ENCODE measurements around the gene TRIM27.
"Not testable (repeated sequence)": the region's sequence is repeated elsewhere in the genome, so short reads cannot be mapped to it uniquely, and the experiment has no call there.

Gene TRIM27

DNA sequence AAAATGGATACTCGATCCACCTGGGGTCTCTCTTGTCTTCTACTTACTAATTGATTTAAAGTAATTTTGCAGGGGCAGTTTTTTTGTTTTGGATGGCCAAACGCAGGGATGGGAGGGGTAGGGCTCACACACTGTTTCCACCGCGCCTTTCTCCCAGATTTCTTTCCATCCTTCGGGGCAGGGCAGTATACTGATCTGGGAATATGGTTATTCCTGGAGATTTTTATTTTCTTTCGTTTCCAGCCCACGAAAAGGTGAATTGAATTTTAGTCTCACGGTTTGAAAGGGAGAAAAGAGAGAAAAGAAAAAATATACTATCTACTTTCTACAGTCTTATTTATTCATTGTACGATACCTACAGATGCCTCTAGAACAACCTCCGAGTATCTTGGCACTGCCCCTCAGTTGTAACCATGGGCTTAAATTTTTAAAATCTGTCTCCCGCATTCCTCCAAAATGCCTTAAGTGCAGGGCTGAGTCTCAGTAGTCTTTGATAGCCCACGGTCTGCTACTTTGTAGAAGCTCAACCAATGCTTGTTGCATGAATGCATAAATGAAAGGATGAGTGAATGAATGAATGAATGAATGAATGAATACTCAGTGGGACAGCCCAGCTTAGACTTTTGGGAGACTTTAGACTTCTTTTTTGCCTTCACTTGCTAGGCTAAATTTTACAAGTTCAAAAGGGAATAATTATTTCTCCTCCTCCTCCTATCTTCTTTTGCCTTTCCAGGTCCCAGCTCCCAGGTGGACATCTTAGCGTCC lies 18.1 kb upstream of the TRIM27 start:
- DNase-seq (ENCODE audit: low read depth) = no peak

GRCh38 chr6:28940858-28941683 lies 17.3 kb upstream of the TRIM27 start:
- DNase-seq (ENCODE audit: low read depth) = peak; percentile 63

DNA sequence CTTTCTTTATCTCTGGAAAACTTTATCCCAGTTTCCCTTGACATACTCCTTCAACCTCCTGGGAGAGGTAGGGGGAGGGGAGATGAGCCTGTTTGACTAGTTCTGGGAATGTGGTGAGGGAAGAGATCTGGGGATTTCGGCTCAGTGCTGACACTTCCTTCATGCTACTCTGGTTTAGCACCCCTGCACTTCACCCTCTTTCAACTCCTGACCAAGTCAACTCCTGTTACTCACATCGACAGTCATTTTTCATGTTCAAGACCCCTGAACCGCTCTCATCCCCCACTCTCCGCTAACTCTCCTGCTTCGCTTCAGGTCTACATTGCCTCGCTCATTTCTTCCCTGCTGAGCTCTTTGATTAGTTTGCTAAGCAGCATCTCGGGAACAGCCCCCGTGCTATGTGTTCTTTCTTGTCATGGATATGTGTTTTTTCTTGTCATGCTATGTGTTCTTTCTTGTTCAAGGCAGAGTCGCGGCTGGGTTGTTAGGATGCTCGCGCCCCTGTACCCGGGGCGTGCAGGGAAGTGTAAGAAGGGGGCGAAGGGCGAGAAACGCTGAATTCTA lies 16.6 kb upstream of the TRIM27 start:
- peak; percentile 50 for DNase-seq (ENCODE audit: low read depth)

DNA sequence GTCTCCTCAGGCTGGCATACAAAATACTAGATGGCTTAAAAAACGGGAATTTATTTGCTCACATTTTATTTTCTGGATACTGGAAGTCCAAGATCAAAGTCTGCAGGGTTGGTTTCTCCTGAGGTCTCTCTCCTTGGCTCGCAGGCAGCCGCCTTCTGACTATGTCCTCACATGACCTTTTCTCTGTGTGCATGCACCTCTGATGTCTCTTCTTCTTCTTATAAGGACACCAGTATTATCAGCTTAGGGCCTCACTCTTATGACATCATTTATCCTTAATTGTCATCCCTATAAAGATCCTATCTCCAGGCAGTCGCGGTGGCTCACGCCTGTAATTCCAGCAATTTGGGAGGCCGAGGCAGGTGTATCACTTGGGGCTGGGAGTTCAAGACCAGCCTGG lies 9.3 kb upstream of the TRIM27 start:
- DNase-seq (ENCODE audit: low read depth) = no peak

DNA sequence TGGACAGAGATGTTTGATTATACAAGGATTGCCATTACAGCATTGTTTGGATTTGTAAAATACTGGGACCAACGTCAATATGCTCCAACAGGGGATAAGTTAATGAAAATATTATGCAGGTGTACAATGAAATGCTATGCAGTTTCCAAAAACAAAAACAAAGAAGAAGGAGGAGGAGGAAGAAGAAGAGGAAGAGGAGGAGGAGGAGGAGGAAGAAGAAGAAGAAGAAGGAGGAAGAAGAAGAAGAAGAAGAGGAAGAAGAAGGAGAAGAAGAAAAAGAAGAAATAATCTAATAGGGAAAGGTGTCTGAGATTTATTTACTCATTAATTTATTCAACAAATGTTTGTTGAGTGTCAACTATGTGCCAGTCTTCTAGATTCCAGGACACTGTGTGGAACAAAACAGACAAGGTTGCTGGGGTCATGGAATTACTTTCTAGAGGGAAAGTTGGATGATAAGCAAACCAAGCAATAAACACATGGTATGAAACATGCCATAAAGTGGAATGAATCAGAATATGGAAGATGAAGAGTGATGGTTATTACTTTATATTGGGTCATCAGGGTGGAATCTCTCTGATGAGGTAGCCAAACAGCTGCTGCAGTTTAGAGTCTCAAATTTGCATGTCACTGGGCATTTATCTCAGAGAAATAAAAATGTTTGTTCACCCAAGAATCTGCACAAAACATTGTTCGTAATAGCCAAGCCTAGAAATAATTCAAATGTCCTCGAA lies 6.3 kb upstream of the TRIM27 start:
- DNase-seq (ENCODE audit: low read depth) = no peak

- DNase-seq (ENCODE audit: low read depth) = not testable (repeated sequence)
Measured at GRCh38 chr6:28929339-28929738, 5.6 kb upstream of the TRIM27 start.

DNA sequence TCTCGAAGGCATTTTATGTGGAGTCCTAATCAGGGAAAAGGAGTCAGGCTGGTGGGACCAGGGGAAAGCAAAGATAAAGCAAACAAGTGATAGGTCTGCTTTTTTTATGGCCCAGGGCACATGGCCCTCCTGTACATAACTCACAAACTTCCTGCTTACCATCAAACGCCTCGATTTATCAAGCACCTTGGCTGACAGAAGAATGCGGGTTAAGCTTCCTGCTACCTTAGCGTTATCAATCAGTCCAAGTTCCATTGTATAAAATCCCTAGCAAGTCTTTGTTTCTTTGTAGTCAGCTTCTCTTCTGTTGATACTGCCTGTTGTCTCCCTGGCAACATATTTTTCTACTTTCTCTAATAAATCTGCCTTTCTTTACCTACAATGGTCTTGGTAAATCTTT lies 4.1 kb upstream of the TRIM27 start:
- no peak for DNase-seq (ENCODE audit: low read depth)

DNA sequence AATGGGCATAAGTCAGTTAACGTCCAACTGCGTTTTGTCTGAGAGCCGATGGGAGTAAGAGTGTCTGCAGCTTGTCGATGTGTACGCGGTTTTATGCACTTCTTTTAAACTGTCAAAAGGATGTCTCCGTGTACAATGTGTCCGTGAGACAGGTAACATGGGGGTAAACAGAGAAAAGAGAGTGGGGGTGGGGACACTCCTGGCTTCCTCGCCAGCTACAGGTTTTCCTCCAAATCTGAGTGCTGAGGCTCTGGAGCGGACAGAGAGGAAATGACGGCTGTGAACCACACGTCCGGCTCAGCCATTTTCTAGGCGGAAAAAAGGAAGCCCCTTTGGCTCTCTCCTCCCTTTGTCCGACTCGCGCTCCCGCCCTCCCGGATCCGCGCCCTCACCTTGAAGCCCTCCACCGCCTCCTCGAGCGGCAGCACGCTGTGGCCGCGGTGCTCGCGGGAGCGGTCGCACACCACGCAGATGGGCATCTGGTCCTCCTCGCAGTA lies 916 bp downstream of the TRIM27 start:
- no peak for DNase-seq (ENCODE audit: low read depth)

DNA sequence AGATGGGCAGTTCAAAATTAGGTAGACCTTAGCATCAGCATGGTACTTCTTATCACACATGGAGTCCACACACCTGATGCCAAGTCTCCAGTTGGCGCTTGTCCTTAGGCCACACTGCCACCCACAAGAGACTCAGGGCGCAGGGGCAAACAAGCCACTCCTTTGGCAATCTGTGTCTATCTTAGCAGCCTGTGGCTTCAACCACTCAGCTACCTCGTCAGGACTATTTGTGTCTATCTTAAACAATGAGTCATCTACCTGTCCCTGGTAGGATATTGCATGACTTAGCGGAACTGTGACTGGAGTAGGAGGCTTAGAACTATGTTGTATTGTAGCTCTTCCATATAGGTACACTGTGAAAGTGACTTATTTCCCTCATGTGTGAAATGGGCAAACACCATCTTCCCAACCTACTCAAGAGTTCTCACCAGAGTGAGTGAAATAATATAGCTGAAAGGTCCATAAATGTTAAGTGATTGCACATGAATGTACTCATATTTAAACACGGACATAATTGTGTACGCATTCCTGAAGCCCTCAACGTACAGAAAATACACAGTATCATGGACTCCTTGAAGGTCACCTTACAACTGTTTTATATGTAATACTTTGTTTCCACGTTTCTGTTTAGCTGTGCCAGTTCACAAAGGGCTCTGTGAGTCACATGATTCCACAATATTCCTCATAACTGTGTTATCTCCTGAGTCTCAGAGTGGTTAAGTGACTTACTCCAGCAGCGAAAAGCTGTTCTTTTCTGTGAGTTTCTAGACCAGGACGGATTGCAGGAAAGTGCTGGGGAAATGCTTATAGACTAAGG lies 1.6 kb downstream of the TRIM27 start:
- DNase-seq (ENCODE audit: low read depth) = no peak

GRCh38 chr6:28920281-28920680 lies 3.5 kb downstream of the TRIM27 start:
- DNase-seq (ENCODE audit: low read depth) = no peak

DNA sequence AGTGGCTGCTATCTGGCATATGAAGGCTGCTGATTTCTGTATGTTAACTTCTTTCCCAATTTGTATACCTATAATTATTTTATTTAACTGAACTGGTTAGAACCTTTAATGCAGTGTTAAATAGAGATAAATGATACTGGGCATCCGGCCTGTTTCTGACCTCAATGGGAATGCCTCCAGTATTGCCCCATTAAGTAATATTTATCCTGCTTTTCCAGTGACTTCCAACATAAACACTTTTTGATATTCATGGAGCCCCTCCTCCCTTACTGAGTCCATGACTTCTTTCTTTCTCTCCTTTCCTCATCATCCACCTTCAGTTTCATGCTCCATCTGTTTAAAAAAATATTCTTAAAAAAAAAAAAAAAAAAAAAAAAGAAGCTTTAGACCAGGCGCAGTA lies 8.8 kb downstream of the TRIM27 start:
- DNase-seq (ENCODE audit: low read depth) = no peak

DNA sequence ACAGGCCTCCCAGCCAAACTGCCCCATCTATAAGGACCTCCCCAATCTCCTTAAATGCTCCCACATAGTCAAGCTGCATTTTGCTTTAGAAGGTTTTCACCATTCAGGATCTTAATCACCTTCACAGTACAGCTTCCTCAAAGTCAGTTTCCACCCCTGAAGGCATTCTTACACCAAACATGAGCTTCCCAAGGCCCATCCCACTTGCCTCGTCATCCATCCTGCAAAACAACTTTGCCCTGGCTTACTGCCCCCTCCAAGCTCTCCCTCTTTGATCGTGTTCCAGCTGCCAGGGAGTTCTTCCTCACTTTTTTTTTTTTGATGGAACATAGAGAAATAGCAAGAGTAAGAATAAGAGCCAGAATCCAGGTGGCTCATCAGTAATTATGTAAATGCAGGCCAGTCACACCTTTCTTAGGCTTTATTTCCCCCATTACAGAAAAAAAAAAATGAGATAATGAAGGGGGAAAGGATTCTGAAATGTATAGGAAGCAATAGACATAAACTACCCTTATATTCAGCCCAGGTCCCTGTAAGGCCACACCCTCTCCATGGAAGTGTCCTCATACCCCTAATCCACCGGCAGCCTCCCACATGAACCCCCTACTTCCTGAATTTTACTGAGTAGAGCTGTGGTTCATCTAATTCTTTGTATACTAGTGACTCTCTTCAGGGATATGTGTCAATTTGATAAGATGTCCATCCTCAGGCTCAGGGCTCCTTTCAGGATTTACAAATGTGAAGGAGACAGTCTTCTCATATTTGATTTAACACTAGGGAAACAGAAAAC lies 12.7 kb downstream of the TRIM27 start:
- no peak for DNase-seq (ENCODE audit: low read depth)

DNA sequence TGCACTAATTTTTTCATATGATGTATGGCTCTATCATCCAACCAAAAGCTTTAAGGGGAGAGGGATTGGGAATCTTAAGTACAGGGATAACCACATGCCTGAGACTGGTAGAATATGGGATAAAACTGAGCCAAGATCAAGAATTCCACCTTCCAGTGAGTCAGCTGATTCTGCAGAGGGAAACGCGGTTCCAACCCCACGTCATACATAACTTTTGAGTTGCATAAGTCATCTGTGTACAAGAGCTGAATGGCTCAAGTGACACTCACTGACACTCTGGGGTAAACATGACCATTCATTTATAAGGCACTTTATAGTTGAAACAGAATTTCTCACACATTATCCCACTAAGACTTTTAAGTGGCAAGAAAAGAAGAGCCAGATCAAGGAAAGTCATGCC lies 16.4 kb downstream of the TRIM27 start:
- DNase-seq (ENCODE audit: low read depth) = no peak

- DNase-seq (ENCODE audit: low read depth) = no peak
Measured at GRCh38 chr6:28906669-28907068, 17.1 kb downstream of the TRIM27 start.

DNA sequence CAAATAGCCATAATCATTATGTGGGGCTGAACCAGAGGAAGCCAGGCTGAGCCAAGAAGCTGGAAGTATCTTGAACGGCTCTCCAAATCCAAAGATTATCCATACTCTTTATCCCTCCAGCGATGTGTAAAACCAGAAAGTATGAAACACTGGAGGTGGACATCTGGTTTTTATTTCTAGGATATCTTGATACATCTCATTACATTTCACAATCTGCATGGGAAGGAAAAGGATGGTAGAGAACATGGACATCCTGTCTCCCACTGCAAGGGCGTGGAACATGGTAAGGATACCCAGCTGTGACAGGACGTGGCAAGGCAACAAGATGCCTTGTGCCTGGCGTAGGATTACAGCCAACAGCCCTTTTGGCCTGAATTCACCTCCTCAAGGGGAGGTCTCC lies 20.1 kb downstream of the TRIM27 start:
- DNase-seq (ENCODE audit: low read depth) = no peak

- DNase-seq (ENCODE audit: low read depth) = no peak
Measured at GRCh38 chr6:28901831-28902230, 22.0 kb downstream of the TRIM27 start.

- no peak for DNase-seq (ENCODE audit: low read depth)
Measured at GRCh38 chr6:28900577-28901256, 23.1 kb downstream of the TRIM27 start.

- no peak for DNase-seq (ENCODE audit: low read depth)
Measured at GRCh38 chr6:28898710-28898965, 25.1 kb downstream of the TRIM27 start.

GRCh38 chr6:28897369-28897745 lies 26.4 kb downstream of the TRIM27 start:
- DNase-seq (ENCODE audit: low read depth) = no peak

Measured in activated T-cell treated with anti-CD3 and anti-CD28 coated beads for 48 hours (primary cell).